HS-5 (cell line): ENCODE results near the gene HADH.
A peak's percentile ranks its signal among the peaks of the same experiment; 100 is the strongest.

ENCODE experiments used
- DNase-seq: peaks from one replicate; pipeline ENCODE4 v3.0.0-alpha.2; 2012; ENCODE audit warnings: low read depth

The HADH gene

GRCh38 chr4:108058685-108059440 lies 69.2 kb downstream of the HADH start:
- DNase-seq: peak; percentile 56

DNA sequence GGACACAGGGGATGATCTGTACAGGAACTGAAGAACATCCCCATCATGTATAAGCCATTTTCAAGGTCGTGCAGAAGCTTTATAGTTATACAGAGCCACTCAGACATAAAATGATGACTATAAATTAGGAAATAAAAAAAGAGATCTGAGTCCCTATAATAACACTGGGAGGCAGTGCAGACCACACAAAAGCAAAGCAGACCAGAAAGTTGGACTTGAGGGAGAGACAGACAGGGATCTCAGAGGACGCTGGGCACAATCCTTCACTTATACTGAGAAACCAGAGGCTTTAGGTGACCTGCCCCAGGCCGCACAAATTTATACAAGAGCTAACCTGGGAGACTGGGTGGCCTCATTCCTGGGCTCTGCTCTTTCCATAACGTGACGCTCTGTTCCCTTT lies 70.5 kb downstream of the HADH start:
- DNase-seq: no peak

DNA sequence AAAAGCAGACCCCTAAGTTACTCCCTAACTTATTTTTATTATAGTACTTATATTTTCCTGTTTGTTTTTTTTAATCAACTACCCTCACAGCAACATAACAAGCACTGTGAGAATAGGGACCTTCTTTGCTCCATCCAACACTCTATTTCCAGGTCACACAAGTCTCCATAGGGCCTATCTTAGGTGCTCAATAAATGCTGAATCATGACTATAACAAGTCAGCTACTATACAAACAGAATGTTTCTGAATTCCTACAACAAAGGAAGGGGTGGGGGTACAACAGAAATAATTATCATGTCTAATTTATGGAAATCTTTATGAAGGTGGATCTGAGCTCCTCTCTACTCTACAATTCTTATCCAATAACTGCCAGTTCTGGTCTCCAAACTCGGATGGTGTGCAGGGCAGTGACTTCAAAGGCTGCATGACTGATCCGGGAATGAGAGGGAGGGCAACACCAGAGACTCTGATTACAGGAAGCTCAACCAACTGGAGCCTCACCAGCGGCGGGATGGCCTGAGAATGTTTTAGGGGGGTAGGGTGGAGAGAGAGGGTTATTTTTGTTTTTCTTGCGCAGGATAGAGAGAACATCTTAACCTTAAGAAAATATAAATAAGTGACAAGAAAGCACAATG lies 71.1 kb downstream of the HADH start:
- no peak for DNase-seq

- DNase-seq: peak; percentile 37
These were observed 78.8 kb downstream of the HADH start for GRCh38 chr4:108068442-108068841.

- no peak for DNase-seq
These were observed 81.1 kb downstream of the HADH start for GRCh38 chr4:108070775-108071174.

DNA sequence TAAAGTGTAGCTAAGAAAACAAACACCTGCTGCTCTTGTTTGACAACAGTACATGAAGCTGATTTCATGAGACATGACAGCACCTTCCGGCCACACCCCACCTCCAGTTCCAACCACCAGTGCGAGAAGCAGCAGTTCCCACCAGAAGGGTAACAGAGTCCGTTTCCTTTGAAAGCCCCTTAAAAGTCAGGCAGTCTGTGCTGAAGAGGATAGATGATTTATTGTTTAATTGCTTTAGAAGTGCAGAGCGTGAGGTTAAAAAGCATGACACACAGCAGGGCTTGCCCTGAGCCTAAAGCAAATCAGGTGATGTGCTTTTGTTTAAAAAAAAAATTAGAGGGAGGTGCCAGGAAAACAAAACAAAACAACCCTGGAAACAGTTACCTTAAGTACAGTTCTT lies 82.6 kb downstream of the HADH start:
- DNase-seq: no peak

DNA sequence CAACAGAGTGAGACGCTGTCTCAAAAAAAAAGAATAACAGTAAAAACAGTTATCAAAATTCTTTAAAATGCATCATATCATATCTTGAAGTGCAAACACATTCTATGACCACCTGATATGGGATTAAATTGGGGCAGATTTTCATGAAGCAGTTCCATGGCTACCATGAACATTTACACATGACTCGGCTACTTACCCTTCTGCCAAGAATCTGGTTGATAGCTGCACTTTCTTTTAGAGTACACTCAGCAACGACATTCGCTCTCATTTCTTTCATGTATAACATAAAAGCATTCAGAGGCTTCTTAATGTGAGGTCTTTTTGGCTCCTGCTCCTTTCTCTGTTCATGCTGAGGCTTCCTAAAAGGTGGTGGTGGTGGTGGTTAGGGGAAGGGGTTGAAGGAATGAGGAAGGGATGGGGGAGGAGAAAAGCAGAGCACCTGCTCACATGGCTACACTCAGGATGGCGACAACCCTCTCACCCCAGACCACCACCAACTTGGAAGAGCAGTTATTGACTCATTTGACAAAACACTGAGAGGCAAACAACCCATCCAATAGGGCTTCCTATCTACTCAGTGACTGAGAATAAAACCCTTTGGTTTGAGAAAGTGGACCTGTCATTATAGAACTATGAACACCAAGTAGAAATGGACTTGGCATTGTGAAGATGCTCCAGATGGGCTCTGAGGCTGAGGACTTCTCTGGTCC lies 88.5 kb downstream of the HADH start:
- no peak for DNase-seq

- DNase-seq: no peak
These were observed 91.1 kb downstream of the HADH start for GRCh38 chr4:108080747-108081146.

- no peak for DNase-seq
These were observed 91.6 kb downstream of the HADH start for GRCh38 chr4:108081256-108081655.
